OCI-LY3 (cell line): ENCODE data around the gene MBD3L2.

Source experiments
- CTCF ChIP-seq: fragments of 200-600, 300-600 bp; sonication (generic); IDR thresholded peaks from 2 replicates; pipeline ENCODE4 v1.5.1; 2014; ENCODE audit warnings: antibody characterized with exemption, low read length, low read depth
- EZH2phosphoT487 ChIP-seq: fragments of 200-600 bp; shearing (Covaris generic); IDR thresholded peaks from 2 replicates; pipeline ENCODE4 v1.6.1; 2018; ENCODE audit warnings: antibody characterized with exemption, mixed run types, low read depth

GRCh38 chr19:7006135-7006704 lies 42.9 kb upstream of the MBD3L2 start:
- no peak for TF ChIP-seq CTCF
- TF ChIP-seq EZH2phosphoT487 = no peak
